IPS DF 6.9 (cell line): Measurements from ENCODE around the gene CYP19A1.
"Not testable (repeated sequence)": the region's sequence is repeated elsewhere in the genome, so short reads cannot be mapped to it uniquely, and the experiment has no call there.

Experiments used
- DNase-seq: peaks from one replicate; pipeline ENCODE4 v3.0.0-alpha.2; 2013; ENCODE audit warnings: low read depth, low spot score
- H3K27ac ChIP-seq: one replicate; pipeline ENCODE4 v1.5.1; 2013; ENCODE audit warnings: low read length, control low read depth
- H3K27me3 ChIP-seq: 2 replicates; pipeline ENCODE4 v1.6.1; 2013; ENCODE audit warnings: mild to moderate bottlenecking, low read length; ENCODE audit not compliant: control insufficient read depth, insufficient read depth
- H3K36me3 ChIP-seq: 2 replicates; pipeline ENCODE4 v1.6.1; 2013; ENCODE audit warnings: low read length; ENCODE audit not compliant: control insufficient read depth, insufficient read depth
- H3K4me1 ChIP-seq: 2 replicates; pipeline ENCODE4 v1.6.1; 2013; ENCODE audit warnings: low read length; ENCODE audit not compliant: control insufficient read depth, insufficient read depth
- H3K4me3 ChIP-seq: 2 replicates; pipeline ENCODE4 v1.5.1; 2013; ENCODE audit warnings: mild to moderate bottlenecking, low read length
- H3K9me3 ChIP-seq: 2 replicates; pipeline ENCODE4 v1.6.1; 2013; ENCODE audit warnings: low read length, inconsistent platforms; ENCODE audit not compliant: control insufficient read depth, insufficient read depth
- WGBS: extraction: QIAGEN DNeasy Blood & Tissue Kit; methylation state at CpG from one replicate; pipeline ENCODE4 v1.1.7; 2013; ENCODE audit warnings: mixed read lengths, missing lambda C conversion rate; ENCODE audit not compliant: insufficient read length, insufficient coverage; 5-methylcytosine and 5-hydroxymethylcytosine counted together

The CYP19A1 gene

GRCh38 chr15:51188791-51189190, 149.6 kb downstream of the CYP19A1 start:
- not testable (repeated sequence) for H3K4me3 ChIP-seq, H3K36me3 ChIP-seq, H3K9me3 ChIP-seq, DNase-seq, H3K27me3 ChIP-seq, H3K4me1 ChIP-seq, H3K27ac ChIP-seq
- WGBS = no CpG with 5 or more reads among the region's 6 CpGs

DNA sequence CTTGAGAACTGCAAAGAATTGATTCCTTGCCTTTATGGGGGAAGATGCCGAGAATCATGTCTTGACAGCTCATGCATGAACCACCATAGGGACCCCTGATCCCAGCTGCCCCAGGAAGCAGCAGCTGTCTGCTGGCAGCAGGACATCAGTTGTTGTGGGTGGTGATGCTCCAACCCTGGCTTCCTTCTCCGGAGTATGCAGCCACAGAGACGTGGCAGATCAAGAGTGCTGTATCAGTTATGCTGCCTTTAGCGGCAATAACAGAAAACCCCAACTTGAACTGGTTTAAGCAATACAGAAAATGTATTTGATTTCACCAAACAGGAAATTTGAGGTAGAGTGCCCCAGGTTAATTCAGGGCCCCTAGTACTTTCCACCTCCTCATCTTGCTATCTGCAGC, 151.5 kb downstream of the CYP19A1 start:
- Histone ChIP-seq H3K27me3 (no peaks in the 10 kb centered on the region), H3K36me3 (no peaks in the 10 kb centered on the region), H3K27ac (no peak overlapping the region), H3K9me3 (no peaks in the 10 kb centered on the region), H3K4me3 (no peak overlapping the region), H3K4me1 (no peaks in the 10 kb centered on the region)
- WGBS = no CpG with 5 or more reads among the region's 4 CpGs
- no peak for DNase-seq

GRCh38 chr15:51186181-51186705, 152.2 kb downstream of the CYP19A1 start:
- Histone ChIP-seq H3K27ac (no peak overlapping the region), H3K36me3 (no peaks in the 10 kb centered on the region), H3K9me3 (no peaks in the 10 kb centered on the region), H3K4me1 (no peaks in the 10 kb centered on the region), H3K4me3 (no peak overlapping the region), H3K27me3 (no peaks in the 10 kb centered on the region)
- WGBS = no CpG with 5 or more reads among the region's 5 CpGs
- DNase-seq = no peak

DNA sequence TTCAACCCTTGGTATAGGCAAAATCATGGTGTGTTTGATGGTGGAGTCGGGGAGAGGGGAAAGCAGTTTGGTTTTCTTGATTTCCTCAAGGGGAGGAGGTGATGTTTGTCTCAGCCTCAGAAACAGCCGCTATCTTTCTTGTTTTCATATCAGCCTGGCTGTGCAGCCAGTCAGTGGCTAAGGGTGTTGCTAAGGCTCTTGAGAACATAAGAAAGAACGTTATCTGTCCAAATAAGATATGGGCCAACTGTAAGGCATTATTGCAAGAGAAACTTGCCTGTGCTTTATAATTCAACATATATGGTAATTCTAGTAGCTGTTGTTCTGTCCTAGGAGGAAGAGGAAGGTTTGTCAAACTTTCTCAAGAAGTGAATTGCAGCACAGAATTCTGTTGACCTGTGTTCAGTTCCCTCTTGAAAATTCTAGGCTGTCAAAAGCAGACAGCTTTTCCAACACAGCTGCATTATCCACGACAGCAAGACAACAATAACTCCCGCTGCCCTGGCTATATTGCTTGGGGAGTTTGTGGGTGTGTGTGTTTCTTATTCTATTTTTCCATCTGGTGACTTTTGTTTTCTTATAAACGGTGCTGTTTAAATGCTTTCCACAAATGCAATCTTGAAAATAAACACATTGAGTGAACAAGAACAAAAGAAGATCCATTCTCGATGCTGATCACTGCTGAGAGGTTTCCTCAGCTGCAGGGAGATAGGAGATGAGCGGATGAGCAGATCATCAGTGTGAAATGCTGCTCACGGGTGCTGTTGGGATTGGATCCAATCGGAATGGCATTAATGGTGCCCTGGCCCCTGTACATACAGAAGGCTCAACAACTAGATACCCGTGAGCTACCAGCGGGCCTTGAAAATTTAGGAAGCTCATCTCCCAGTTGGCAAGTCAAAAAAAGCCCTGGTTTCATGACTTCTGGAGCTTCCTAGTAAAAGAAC, 152.9 kb downstream of the CYP19A1 start:
- no peak overlapping the region for H3K27ac ChIP-seq
- H3K4me3 ChIP-seq = no peak overlapping the region
- WGBS = no CpG with 5 or more reads among the region's 12 CpGs
- H3K4me1 ChIP-seq = no peaks in the 10 kb centered on the region
- no peak for DNase-seq
- no peaks in the 10 kb centered on the region for H3K36me3 ChIP-seq
- H3K9me3 ChIP-seq = no peaks in the 10 kb centered on the region
- no peaks in the 10 kb centered on the region for H3K27me3 ChIP-seq

- Histone ChIP-seq H3K36me3 (no peaks in the 10 kb centered on the region), H3K9me3 (no peaks in the 10 kb centered on the region), H3K4me3 (no peak overlapping the region), H3K27me3 (no peaks in the 10 kb centered on the region), H3K4me1 (no peaks in the 10 kb centered on the region), H3K27ac (no peak overlapping the region)
- DNase-seq = no peak
- WGBS = no CpG with 5 or more reads among the region's 6 CpGs
These were observed 153.8 kb downstream of the CYP19A1 start for GRCh38 chr15:51184627-51185026.

- Histone ChIP-seq H3K4me3 (no peak overlapping the region), H3K9me3 (no peaks in the 10 kb centered on the region), H3K27ac (no peak overlapping the region), H3K4me1 (no peaks in the 10 kb centered on the region), H3K27me3 (no peaks in the 10 kb centered on the region), H3K36me3 (no peaks in the 10 kb centered on the region)
- WGBS = no CpG with 5 or more reads among the region's 5 CpGs
- no peak for DNase-seq
These were observed 155.3 kb downstream of the CYP19A1 start for GRCh38 chr15:51183076-51183475.

GRCh38 chr15:51181905-51182304, 156.5 kb downstream of the CYP19A1 start:
- no peak for DNase-seq
- H3K27ac ChIP-seq = no peak overlapping the region
- H3K9me3 ChIP-seq = no peaks in the 10 kb centered on the region
- no peaks in the 10 kb centered on the region for H3K4me1 ChIP-seq
- no peaks in the 10 kb centered on the region for H3K36me3 ChIP-seq
- WGBS = no CpG with 5 or more reads among the region's 1 CpG
- H3K4me3 ChIP-seq = no peak overlapping the region
- no peaks in the 10 kb centered on the region for H3K27me3 ChIP-seq

DNA sequence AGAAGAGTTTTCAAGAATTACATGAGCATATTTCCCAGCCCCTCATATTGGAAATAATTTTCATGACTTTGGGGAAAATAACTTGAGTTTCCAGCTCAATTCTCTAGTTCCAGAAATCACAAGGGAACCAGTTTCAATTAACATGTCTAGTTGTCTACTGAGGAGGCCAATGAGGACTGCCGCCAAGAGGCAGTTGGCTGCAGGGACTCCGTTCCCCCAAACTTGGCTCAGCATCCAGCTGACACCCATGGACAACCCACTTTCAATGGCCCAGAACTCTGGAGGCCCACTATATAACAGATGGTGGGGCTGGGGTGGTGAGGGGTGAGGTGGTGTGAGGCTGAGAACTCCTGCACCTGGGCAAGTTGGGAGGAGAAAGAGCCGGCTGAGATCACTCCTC, 157.2 kb downstream of the CYP19A1 start:
- Histone ChIP-seq H3K36me3 (no peaks in the 10 kb centered on the region), H3K27me3 (no peaks in the 10 kb centered on the region), H3K9me3 (no peaks in the 10 kb centered on the region), H3K27ac (no peak overlapping the region), H3K4me1 (no peaks in the 10 kb centered on the region), H3K4me3 (no peak overlapping the region)
- no CpG with 5 or more reads among the region's 3 CpGs for WGBS
- DNase-seq = no peak

DNA sequence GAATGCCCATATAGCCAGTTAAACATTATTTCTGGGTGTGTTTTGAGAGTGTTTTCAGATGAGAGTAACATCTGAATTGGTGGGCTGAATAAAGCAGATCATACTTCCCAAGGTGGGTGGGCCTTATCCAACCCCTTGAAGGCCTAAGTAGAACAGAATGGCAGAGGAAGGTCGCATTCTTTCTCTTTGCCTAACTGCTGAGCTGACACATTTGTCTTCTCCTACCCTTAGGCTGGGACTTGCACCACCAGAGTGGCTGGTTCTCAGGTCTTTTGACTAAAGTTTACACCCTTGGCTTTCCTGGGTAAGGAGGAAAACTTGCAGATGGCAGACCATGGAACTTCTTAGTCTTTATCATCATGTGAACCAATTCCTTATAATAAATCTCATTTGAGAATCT, 157.9 kb downstream of the CYP19A1 start:
- H3K4me1 ChIP-seq = no peaks in the 10 kb centered on the region
- no peak overlapping the region for H3K27ac ChIP-seq
- no peaks in the 10 kb centered on the region for H3K27me3 ChIP-seq
- DNase-seq = no peak
- no peaks in the 10 kb centered on the region for H3K9me3 ChIP-seq
- WGBS = no CpG with 5 or more reads among the region's 1 CpG
- no peak overlapping the region for H3K4me3 ChIP-seq
- no peaks in the 10 kb centered on the region for H3K36me3 ChIP-seq

DNA sequence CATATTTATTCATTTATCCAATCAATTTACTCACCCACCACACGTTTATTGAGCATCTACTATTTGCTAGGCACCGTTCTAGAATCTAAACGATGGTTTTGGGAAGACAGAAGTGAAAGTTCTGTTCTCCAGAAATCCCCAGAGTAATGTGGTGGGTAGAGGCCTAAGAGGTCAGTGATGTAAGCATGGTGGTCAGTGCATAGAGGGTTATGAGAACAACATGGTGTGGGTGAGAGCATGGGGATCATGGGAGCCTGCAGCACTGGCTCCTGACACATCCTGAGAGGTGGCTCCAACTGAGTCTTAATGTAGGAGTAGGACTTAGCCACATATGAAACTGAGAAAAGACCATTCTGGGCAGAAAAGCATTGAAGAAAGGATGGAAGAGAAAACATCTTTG, 158.4 kb downstream of the CYP19A1 start:
- no peak overlapping the region for H3K4me3 ChIP-seq
- no peak for DNase-seq
- H3K27me3 ChIP-seq = no peaks in the 10 kb centered on the region
- no peaks in the 10 kb centered on the region for H3K9me3 ChIP-seq
- H3K36me3 ChIP-seq = no peaks in the 10 kb centered on the region
- no peaks in the 10 kb centered on the region for H3K4me1 ChIP-seq
- WGBS = no CpG with 5 or more reads among the region's 3 CpGs
- H3K27ac ChIP-seq = no peak overlapping the region

- Histone ChIP-seq H3K27me3 (no peaks in the 10 kb centered on the region), H3K9me3 (no peaks in the 10 kb centered on the region), H3K4me1 (no peaks in the 10 kb centered on the region), H3K36me3 (no peaks in the 10 kb centered on the region), H3K27ac (no peak overlapping the region), H3K4me3 (no peak overlapping the region)
- WGBS = no CpG with 5 or more reads among the region's 3 CpGs
- no peak for DNase-seq
These were observed 166.2 kb downstream of the CYP19A1 start for GRCh38 chr15:51172193-51172592.
